ENCODE results near the gene AFAP1L2. TPM values are rescaled to one million over a fixed set of nuclear protein-coding genes. Genes with fewer than 3 reads are reported as not detected.

The AFAP1L2 gene
- total RNA-seq, 3 donors from 2014 or later, result 4.2 to 43.9 (median 20.0) TPM

DNA sequence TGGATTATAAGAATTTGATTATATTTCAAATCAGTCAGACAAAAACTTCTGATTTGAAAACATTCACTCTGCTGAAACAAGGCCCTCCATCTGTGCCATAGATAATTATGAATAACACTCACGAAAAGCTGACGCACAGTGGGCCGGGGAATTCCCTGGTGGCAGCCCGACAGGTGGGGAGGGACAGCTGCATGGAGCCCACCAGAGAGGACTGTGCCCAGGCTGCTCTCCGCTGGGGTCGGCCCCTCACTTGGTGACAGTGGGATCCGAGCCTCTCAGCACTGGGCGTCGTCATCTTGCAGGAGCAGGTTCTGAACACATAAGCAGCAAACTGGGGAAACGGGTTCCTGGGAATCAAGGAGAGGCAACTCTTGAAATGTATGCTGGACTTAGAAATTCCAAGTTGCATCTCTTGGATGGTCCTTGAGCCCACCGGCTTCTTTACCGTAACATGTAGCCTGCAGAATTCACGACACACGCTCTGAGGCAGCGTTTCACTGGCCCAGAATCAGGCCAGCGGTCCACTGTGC lies 41.4 kb downstream of the AFAP1L2 start:
- Histone ChIP-seq H3K4me1 (peaks cover 0 to 5% of the 10 kb centered on the region in 2 donors), H3K27ac (no peak overlapping the region), H3K36me3 (no peaks in the 10 kb centered on the region), H3K27me3 (no peaks in the 10 kb centered on the region), H3K4me3 (no peak overlapping the region), H3K9me3 (no peaks in the 10 kb centered on the region)
- TF ChIP-seq POLR2AphosphoS5 (IDR thresholded peaks at IDR 0.05) (no peak), POLR2A (IDR thresholded peaks at IDR 0.05) (no peak)
- TF ChIP-seq, protein P1, sequence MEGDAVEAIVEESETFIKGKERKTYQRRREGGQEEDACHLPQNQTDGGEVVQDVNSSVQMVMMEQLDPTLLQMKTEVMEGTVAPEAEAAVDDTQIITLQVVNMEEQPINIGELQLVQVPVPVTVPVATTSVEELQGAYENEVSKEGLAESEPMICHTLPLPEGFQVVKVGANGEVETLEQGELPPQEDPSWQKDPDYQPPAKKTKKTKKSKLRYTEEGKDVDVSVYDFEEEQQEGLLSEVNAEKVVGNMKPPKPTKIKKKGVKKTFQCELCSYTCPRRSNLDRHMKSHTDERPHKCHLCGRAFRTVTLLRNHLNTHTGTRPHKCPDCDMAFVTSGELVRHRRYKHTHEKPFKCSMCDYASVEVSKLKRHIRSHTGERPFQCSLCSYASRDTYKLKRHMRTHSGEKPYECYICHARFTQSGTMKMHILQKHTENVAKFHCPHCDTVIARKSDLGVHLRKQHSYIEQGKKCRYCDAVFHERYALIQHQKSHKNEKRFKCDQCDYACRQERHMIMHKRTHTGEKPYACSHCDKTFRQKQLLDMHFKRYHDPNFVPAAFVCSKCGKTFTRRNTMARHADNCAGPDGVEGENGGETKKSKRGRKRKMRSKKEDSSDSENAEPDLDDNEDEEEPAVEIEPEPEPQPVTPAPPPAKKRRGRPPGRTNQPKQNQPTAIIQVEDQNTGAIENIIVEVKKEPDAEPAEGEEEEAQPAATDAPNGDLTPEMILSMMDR (IDR thresholded peaks at IDR 0.05), result no peak
- intact Hi-C loops (cut with DNase I; ENCODE audit: low total_unique reads), result no loop called here
- DNase-seq (ENCODE audit: low spot score in 2 of 2), result no peak

DNA sequence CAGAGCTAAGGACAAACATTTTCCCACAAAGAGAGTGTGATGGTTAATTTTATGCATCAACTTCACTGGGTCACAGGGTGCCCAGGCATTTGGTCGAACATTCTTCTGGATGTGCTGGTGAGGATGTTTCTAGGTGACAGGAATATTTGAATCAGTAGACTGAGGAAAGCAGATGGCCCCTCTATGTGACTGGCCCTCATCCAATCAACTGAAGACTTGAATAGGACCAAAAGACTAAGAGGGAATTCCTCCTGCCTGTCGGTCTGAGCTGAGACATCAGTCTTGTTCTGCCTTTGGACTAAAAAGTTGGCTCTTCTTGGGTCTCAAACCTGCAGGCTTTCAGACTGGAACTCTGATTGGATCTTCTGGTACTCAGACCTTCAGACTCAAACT lies 44.4 kb downstream of the AFAP1L2 start:
- no peak for DNase-seq (ENCODE audit: low spot score in 2 of 2)
- TF ChIP-seq, protein P1 (IDR thresholded peaks at IDR 0.05), result no peak
- no peak for TF ChIP-seq POLR2A (IDR thresholded peaks at IDR 0.05)
- TF ChIP-seq POLR2AphosphoS5 (IDR thresholded peaks at IDR 0.05), result no peak
- Histone ChIP-seq H3K36me3 (no peaks in the 10 kb centered on the region), H3K9me3 (no peaks in the 10 kb centered on the region), H3K27me3 (no peaks in the 10 kb centered on the region), H3K27ac (no peak overlapping the region), H3K4me1 (peaks cover 0 to 17% of the 10 kb centered on the region in 2 donors), H3K4me3 (no peak overlapping the region)
- intact Hi-C loops (cut with DNase I; ENCODE audit: low total_unique reads), result no loop called here

DNA sequence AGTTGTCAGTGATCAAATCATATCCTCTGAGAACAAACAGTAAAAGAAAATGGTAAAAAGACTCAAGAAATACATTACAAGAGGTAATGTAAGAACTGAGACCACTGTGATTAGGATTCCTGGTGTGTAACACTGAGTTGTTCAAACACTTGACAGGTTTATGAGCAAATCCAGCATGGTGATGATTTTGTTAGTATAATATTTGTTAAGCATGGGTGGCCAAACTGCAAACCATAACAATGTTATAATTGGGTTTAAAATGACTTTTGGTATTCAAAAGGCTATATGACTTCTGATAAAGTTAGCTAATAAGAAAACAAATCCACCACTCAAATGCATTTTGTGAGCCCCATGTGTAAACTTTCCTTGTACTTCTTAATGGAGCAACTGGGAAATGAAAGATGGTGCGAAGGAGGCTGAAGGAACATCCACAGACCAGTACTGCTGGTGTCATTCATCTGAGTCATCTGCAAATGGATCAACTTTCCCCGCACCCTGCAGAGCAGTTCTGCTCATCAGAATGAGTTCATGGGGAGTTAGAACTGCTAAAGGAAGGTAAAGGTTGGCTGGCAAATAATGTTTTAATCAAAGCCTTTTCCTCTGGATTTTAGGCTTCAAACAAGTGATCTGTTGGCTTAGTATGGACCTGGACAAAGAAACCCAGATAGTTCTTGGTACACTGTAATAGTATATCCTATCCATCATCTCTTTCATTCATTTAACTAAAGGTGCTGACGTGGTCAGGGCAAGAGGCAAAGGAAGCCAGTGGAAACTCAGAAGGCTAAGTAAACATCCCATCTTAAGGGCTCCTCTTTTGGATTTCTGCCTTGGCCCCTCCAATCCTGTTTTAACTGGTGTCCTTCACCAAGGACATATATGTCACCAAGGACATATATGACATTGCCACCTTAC lies 45.0 kb downstream of the AFAP1L2 start:
- no peaks in the 10 kb centered on the region for H3K36me3 ChIP-seq
- TF ChIP-seq, protein P1 (IDR thresholded peaks at IDR 0.05), result no peak
- no peak for TF ChIP-seq POLR2AphosphoS5 (IDR thresholded peaks at IDR 0.05)
- TF ChIP-seq POLR2A (IDR thresholded peaks at IDR 0.05), result no peak
- no peak for DNase-seq (ENCODE audit: low spot score in 2 of 2)
- H3K27me3 ChIP-seq, result no peaks in the 10 kb centered on the region
- intact Hi-C loops (cut with DNase I; ENCODE audit: low total_unique reads), result no loop called here
- no peak overlapping the region for H3K4me3 ChIP-seq
- H3K27ac ChIP-seq, result no peak overlapping the region
- H3K9me3 ChIP-seq, result no peaks in the 10 kb centered on the region
- H3K4me1 ChIP-seq, result peaks cover 0 to 17% of the 10 kb centered on the region in 2 donors

DNA sequence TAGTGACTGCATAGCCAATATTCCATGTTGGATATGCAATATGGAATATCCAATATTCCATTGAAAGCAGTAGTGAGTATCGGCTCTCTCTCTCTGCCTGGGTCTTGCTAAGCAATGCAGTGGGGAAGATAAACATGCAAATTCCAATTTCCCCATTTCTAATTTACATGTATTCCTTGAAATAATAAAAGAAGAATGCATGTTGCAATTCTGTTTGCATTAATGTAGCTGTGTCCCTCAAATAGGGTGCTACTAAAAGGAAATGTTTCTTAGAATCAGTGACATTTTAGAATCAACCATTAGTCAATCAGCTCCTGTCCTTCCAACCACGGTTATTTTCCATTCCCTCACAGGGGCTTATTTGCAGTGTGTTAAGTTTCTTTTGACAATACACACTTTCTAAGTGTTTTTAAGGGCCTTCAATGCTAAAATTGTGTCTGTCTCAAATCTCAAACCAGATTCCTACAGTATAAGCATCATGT lies 46.7 kb downstream of the AFAP1L2 start:
- Histone ChIP-seq H3K27me3 (no peaks in the 10 kb centered on the region), H3K36me3 (no peaks in the 10 kb centered on the region), H3K9me3 (no peaks in the 10 kb centered on the region), H3K4me3 (no peak overlapping the region), H3K4me1 (peaks cover 0 to 17% of the 10 kb centered on the region in 2 donors), H3K27ac (peak overlapping the region; percentile 46 to 63)
- intact Hi-C loops (cut with DNase I; ENCODE audit: low total_unique reads), result no loop called here
- no peak for DNase-seq (ENCODE audit: low spot score in 2 of 2)
- TF ChIP-seq POLR2A (IDR thresholded peaks at IDR 0.05), result no peak
- TF ChIP-seq, protein P1 (IDR thresholded peaks at IDR 0.05), result no peak
- TF ChIP-seq POLR2AphosphoS5 (IDR thresholded peaks at IDR 0.05), result no peak
